H7 (cell line): ENCODE data around the gene RELB. TPM values are rescaled to one million over a fixed set of nuclear protein-coding genes. Genes with fewer than 3 reads are reported as not detected.
A peak's percentile ranks its signal among the peaks of the same experiment; 100 is the strongest.

Experiments
- DNase-seq: peaks from one replicate; pipeline ENCODE4 v3.0.0; 2012
- H3K27me3 ChIP-seq: 2 replicates; pipeline ENCODE4 v1.6.0; 2011; ENCODE audit warnings: mild to moderate bottlenecking, low read length; ENCODE audit not compliant: control insufficient read depth, insufficient read depth
- H3K36me3 ChIP-seq: replicated peaks from 2 replicates; pipeline ENCODE4 v1.5.1; 2011; ENCODE audit warnings: low read length; ENCODE audit not compliant: control insufficient read depth, insufficient read depth
- H3K4me3 ChIP-seq: 2 replicates; pipeline ENCODE4 v1.5.1; 2011; ENCODE audit warnings: low read depth, mild to moderate bottlenecking, control low read depth, low read length, moderate library complexity; ENCODE audit not compliant: insufficient read depth
- total RNA-seq: library from RNA; depleted of rRNA; stranded (reverse); fragments of >200 nt; shearing (Covaris generic); gene quantifications from 2 replicates; pipeline ENCODE4 v1.2.3, GENCODE V29; 2014

Gene RELB
- total RNA-seq, 1 experiment from 2014 or later = 4.1 TPM

- no peak overlapping the region for H3K4me3 ChIP-seq
- no peaks in the 10 kb centered on the region for H3K27me3 ChIP-seq
- H3K36me3 ChIP-seq = peaks cover 29% of the 10 kb centered on the region
- DNase-seq = no peak
These were observed 28.5 kb upstream of the RELB start for GRCh38 chr19:44972802-44973201.

DNA sequence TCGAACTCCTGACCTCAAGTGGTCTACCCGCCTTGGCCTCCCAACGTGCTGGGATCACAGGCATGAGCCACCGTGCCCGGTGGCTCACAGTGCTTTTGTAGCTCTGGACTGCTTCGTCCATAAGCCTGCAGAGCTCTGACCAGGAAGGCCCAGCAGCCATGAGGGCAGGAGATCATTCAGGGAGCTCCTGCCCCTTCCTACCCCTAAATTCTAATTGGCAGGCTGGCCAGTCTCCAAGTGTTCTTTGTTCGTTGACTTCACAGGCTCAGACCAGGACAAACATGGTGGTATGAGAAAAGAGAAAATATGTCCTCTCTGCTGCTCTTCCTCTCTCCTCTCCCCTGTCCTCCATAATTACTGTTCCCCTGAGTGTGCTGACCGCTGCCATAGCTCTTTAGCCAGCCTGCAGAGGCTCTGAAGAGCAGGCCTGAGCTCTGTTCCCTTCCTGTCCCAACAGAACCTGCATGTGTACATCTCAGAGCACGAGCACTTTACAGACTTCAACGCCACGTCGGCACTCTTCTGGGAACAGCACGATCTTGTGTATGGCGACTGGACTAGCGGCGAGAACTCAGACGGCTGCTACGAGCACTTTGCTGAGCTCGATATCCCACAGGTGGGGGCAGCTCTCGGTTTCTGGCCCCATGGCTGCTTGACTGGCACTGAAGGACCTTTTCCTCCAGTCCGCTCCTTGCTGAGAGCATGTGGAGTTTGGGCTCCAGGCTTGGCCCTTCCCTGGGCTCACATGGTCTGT, 27.1 kb upstream of the RELB start:
- Histone ChIP-seq H3K36me3 (peaks cover 32% of the 10 kb centered on the region), H3K27me3 (no peaks in the 10 kb centered on the region), H3K4me3 (no peak overlapping the region)
- no peak for DNase-seq

DNA sequence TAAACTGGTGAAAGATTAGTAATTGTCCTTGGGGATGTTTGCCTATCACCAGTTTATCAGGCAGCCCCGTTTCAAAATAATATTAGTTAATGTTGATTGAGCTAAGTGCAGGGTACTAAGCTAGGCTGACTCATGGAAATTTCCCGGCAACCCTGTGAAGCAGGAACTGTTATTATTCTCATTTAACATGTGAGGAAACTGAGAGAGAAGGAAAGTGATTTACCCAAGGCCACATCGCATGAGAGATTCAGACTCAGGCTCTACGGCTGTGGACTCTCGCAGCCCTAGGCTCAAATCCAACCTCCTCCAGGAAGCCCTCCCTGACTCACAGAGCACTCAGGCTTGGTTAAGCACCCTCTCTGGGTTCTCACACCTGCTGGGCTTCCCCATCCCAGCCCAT, 26.4 kb upstream of the RELB start:
- Histone ChIP-seq H3K4me3 (no peak overlapping the region), H3K36me3 (peaks cover 32% of the 10 kb centered on the region), H3K27me3 (no peaks in the 10 kb centered on the region)
- DNase-seq = no peak

DNA sequence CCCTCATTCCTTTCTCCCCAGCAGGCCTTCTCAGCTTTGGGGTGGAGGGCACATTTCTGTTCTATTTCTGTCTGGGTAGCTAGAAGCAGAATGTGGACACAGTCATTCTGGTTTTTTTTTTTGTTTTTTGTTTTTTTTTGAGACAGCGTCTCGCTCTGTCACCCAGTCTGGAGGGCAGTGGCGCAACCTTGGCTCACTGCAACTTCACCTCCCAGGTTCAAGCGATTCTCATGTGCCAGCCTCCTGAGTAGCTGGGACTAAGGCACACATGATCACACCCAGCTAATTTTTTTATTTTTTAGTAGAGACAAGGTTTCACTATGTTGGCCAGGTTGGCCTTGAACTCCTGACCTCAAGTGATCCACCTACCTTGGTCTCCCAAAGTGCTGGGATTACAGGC, 25.8 kb upstream of the RELB start:
- DNase-seq = no peak
- H3K36me3 ChIP-seq = peaks cover 32% of the 10 kb centered on the region
- H3K27me3 ChIP-seq = no peaks in the 10 kb centered on the region
- H3K4me3 ChIP-seq = no peak overlapping the region

DNA sequence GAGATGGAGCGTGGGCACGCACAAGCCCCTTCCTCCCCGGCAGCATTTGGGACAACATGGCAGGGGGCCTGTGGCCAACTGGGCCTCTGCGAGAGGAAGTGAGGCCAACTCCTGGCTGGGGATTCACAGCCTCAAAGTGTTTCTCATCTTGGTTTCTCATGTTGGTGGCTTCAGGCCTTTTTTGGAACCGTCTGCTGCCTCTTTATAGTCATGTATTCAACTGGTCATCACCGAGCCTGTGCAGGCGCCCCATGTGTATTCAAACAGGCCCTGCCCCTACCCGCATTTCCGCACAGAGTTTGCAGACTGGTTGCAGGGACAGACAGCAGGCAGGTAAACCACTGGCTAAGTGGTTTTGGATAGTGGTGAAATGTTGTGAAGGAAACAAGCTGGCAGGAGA, 17.3 kb upstream of the RELB start:
- Histone ChIP-seq H3K4me3 (no peak overlapping the region), H3K36me3 (peaks cover 9% of the 10 kb centered on the region)
- DNase-seq = no peak

DNA sequence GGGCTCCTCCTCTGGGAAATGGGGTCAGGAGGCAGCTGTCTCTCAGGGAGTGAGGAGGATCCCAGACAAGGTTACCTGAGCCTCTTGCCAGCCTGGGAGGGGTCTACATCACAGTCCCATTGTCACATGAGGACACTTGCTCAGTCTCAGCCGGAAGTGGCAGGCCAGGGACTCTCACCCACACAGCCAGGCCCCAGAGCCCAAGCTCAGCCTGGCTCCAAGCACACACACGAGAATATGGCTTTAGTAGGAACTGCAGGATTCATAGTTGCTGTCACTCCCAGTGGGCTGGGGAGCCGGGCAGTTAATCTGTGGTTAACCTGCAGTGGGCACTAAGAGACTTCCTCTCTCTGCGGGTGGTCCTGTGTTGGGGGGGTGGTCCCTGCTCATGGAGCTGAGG, 15.8 kb upstream of the RELB start:
- H3K4me3 ChIP-seq = no peak overlapping the region
- H3K27me3 ChIP-seq = no peaks in the 10 kb centered on the region

More for the DNA sequence above, 17.3 kb upstream of the RELB start:
- H3K27me3 ChIP-seq = no peaks in the 10 kb centered on the region

DNA sequence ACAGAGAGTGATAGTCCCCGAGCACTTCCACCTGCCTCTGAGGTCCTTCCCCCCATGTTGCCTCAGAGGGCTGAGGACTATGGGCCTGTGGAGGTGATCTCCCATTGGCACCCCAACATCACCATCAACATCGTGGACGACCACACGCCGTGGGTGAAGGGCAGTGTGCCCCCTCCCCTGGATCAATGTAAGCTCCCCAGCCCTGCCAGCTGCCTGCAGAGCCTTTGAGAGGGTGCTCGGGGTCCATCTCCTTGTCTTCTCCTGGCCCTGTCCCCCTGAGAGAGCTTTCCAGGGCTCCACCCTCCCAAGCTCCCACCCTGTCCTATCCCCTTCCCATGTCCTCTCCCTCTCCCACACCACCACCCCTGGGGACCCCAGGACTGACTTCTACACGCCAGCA, 14.9 kb upstream of the RELB start:
- DNase-seq = no peak
- Histone ChIP-seq H3K27me3 (no peaks in the 10 kb centered on the region), H3K4me3 (no peak overlapping the region), H3K36me3 (peaks cover 12% of the 10 kb centered on the region)

More for the DNA sequence above, 15.8 kb upstream of the RELB start:
- DNase-seq = no peak
- H3K36me3 ChIP-seq = peaks cover 11% of the 10 kb centered on the region

DNA sequence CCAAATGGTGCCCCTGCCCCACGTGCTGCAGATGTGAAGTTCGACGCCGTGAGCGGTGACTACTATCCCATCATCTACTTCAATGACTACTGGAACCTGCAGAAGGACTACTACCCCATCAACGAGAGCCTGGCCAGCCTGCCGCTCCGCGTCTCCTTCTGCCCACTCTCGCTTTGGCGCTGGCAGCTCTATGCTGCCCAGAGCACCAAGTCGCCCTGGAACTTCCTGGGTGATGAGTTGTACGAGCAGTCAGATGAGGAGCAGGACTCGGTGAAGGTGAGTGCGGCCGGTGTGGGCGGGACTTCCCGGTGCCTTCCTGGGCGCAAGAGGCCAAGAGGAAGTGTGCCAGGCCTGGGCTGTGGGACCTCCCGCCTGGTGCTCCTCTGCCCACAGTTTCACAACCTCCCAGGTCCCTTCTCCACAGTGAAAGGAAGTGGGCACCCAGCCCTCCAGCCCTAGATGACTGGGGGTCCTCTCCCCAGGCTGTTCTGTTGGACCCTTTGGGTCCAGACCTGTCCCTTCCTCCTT, 14.1 kb upstream of the RELB start:
- Histone ChIP-seq H3K27me3 (no peaks in the 10 kb centered on the region), H3K4me3 (no peak overlapping the region), H3K36me3 (peaks cover 16% of the 10 kb centered on the region)
- DNase-seq = peak; percentile 44

DNA sequence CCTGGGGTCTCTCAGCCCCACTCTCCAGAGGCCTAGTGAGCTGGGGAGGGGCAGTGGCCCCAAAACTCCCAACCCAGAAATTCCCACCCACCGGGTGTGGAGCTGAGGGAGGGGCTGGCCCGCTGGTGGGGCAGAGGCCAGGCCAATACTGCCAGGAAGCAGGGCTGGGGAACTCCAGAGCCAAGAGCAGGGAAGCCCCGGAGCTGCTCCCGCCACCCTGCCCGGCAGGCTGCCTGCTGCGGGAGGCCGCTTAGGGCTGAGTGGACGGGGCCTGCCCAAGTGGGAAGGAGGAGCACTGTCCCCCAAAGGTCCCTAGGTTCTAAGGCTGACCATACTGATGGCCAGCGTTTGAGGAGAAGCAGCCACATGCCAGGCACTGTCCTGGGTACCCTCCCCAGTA, 13.0 kb upstream of the RELB start:
- peak; percentile 47 for DNase-seq
- Histone ChIP-seq H3K27me3 (no peaks in the 10 kb centered on the region), H3K36me3 (peaks cover 16% of the 10 kb centered on the region), H3K4me3 (no peak overlapping the region)

DNA sequence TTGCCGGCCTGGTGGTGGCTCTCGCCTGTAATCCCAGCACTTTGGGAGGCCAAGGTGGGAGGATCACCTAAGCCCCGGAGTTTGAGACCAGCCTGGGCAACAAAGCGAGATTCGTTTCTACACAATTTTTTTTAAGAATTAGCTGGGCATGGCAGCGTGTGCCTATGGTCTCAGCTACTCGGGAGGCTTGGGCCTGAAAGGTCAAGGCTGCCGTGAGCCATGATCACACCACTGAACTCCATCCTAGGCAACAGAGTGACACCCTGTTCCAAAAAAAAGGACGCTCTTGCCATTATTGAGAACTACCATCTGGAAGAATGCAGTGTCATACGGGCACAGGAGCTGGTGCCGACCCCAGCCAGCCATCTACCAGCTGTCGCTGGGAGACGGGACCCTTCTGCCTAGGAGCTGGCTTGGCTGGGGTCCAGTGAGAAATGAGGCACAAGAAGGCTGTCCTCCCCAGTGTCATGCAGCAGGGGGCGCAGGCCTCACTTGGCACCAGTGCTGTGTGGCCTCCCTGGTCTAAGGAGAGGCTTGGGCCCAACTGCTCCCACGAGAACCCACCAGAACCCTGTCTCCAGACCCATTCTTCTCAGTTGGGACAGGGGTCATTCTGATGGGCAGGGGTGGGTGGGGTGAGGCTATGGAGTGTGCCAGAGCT, 12.2 kb upstream of the RELB start:
- H3K36me3 ChIP-seq = peaks cover 16% of the 10 kb centered on the region
- H3K27me3 ChIP-seq = no peaks in the 10 kb centered on the region
- H3K4me3 ChIP-seq = no peak overlapping the region
- DNase-seq = peak; percentile 92

GRCh38 chr19:44990459-44990858, 10.8 kb upstream of the RELB start:
- Histone ChIP-seq H3K27me3 (no peaks in the 10 kb centered on the region), H3K4me3 (no peak overlapping the region), H3K36me3 (peaks cover 12% of the 10 kb centered on the region)
- peak; percentile 40 for DNase-seq

GRCh38 chr19:44990966-44991365, 10.3 kb upstream of the RELB start:
- H3K27me3 ChIP-seq = no peaks in the 10 kb centered on the region
- H3K4me3 ChIP-seq = no peak overlapping the region

GRCh38 chr19:44992336-44993163, 8.7 kb upstream of the RELB start:
- peak; percentile 53 for DNase-seq
- H3K27me3 ChIP-seq = no peaks in the 10 kb centered on the region
- H3K4me3 ChIP-seq = no peak overlapping the region

More at GRCh38 chr19:44990966-44991365, 10.3 kb upstream of the RELB start:
- peaks cover 12% of the 10 kb centered on the region for H3K36me3 ChIP-seq
- DNase-seq = no peak

DNA sequence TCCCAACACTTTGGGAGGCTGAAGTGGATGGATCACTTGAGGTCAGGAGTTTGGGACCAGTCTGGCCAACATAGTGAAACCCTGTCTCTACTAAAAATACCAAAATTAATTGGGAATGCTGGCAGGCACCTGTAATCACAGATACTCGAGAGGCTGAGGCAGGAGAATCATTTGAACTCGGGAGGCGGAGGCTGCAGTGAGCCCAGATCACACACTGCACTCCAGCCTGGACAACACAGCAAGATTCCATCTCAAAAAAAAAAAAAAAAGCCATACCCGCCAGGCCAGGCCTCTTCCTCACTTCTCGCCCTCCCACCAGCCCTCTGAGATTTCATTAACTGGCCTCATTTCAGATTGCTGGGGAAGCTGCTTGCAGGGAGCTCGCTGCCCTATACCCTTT, 7.7 kb upstream of the RELB start:
- Histone ChIP-seq H3K36me3 (peaks cover 8% of the 10 kb centered on the region), H3K4me3 (no peak overlapping the region), H3K27me3 (no peaks in the 10 kb centered on the region; the same call in 1 of the 2 replicates)
- DNase-seq = no peak

More at GRCh38 chr19:44992336-44993163, 8.7 kb upstream of the RELB start:
- peaks cover 9% of the 10 kb centered on the region for H3K36me3 ChIP-seq
